Measurements from ENCODE around the gene RDH5.

DNA sequence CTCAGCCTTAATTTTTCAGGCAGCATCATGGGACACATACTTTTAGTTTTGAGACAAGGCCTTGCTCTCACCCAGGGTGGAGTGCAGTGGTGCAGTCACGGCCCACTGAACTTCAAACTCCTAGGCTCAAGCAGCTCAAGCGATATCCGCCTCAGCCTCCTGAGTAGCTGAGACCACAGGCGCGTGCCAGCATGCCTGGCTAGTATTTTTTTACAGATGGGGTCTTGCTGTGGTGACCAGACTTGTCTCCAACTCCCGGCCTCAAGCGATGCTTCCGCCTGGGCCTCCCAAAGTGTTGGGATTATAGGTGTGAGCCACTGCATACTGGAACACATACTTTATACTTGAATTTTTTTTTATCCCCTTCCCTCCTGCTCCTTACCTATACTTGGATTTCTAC, 2.8 kb downstream of the RDH5 start:
- TF ChIP-seq NPAS2 (CRISPR knock-in tag; IDR thresholded peaks at IDR 0.05; ENCODE audit: borderline replicate concordance) (no peak), EZH2 (conservative IDR thresholded peaks at IDR 0.05; ENCODE audit: low read depth, low read length) (no peak), ZNF619 (CRISPR knock-in tag; IDR thresholded peaks at IDR 0.05) (no peak), ZNF10 (CRISPR knock-in tag; IDR thresholded peaks at IDR 0.05; ENCODE audit: borderline replicate concordance, low read depth) (no peak), ZNF24 (IDR thresholded peaks at IDR 0.05) (no peak), EHMT2 (IDR thresholded peaks at IDR 0.05; ENCODE audit: borderline replicate concordance, low read depth, low read length) (no peak)
